HUES48 (cell line): ENCODE measurements around the gene ARID3C.

Experiments
- H3K27ac ChIP-seq: one replicate; pipeline ENCODE4 v1.7.0; 2013; ENCODE audit warnings: low read depth, low read length, inconsistent platforms
- H3K27me3 ChIP-seq: 2 replicates; pipeline ENCODE4 v1.6.1; 2013; ENCODE audit warnings: mild to moderate bottlenecking, low read length; ENCODE audit not compliant: control insufficient read depth, insufficient read depth
- H3K36me3 ChIP-seq: 2 replicates; pipeline ENCODE4 v1.6.1; 2013; ENCODE audit warnings: low read length; ENCODE audit not compliant: control insufficient read depth, insufficient read depth
- H3K4me1 ChIP-seq: 2 replicates; pipeline ENCODE4 v1.6.1; 2013; ENCODE audit warnings: mild to moderate bottlenecking, low read length; ENCODE audit not compliant: control insufficient read depth, insufficient read depth
- H3K4me3 ChIP-seq: 2 replicates; pipeline ENCODE4 v1.5.1; 2013; ENCODE audit warnings: mild to moderate bottlenecking, low read depth, low read length
- H3K9ac ChIP-seq: 2 replicates; pipeline ENCODE4 v1.6.1; 2013; ENCODE audit warnings: mild to moderate bottlenecking, low read depth, low read length, moderate library complexity
- H3K9me3 ChIP-seq: 2 replicates; pipeline ENCODE4 v1.6.1; 2013; ENCODE audit warnings: low read length; ENCODE audit not compliant: control insufficient read depth, insufficient read depth

The ARID3C gene

DNA sequence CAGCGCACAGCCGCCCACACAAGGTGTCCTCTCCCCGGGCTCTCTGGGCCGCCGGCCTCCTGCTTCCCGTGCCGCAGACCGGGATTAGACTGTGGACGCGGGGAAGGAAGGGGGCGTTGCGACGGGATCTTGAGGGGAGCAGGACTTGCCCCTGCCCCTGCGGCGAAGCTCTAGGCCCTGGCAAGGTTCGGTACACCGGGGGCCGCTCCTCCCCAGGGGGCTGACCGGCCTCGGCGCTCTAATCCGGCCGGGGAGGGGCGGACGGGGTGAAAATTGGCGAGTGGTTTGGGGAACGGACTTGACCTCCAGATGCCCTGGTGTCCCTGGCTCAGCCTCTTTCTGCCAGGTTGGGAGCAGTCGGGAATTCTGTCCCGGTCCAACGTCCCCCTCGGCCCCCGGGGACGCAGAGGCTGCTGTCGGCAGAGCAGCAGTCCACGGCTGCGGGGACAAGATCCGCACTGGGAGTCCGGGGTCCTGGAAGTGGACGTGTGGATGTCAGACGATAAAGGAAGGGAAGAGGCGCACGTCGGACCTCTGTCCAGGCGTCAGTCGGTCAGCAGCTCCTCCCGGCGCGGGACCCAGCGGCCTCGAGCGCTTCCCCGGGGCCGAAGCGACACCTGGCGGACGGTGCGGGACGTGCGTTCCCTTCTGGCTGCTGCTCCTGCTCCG is 37.5 kb downstream of the ARID3C start:
- no peak overlapping the region for H3K9ac ChIP-seq
- H3K4me3 ChIP-seq: peak overlapping the region; percentile 63
- peaks cover 12% of the 10 kb centered on the region for H3K4me1 ChIP-seq
- no peak overlapping the region for H3K27ac ChIP-seq
- H3K27me3 ChIP-seq: peaks cover 89% of the 10 kb centered on the region
- H3K36me3 ChIP-seq: no peaks in the 10 kb centered on the region
- H3K9me3 ChIP-seq: no peaks in the 10 kb centered on the region

DNA sequence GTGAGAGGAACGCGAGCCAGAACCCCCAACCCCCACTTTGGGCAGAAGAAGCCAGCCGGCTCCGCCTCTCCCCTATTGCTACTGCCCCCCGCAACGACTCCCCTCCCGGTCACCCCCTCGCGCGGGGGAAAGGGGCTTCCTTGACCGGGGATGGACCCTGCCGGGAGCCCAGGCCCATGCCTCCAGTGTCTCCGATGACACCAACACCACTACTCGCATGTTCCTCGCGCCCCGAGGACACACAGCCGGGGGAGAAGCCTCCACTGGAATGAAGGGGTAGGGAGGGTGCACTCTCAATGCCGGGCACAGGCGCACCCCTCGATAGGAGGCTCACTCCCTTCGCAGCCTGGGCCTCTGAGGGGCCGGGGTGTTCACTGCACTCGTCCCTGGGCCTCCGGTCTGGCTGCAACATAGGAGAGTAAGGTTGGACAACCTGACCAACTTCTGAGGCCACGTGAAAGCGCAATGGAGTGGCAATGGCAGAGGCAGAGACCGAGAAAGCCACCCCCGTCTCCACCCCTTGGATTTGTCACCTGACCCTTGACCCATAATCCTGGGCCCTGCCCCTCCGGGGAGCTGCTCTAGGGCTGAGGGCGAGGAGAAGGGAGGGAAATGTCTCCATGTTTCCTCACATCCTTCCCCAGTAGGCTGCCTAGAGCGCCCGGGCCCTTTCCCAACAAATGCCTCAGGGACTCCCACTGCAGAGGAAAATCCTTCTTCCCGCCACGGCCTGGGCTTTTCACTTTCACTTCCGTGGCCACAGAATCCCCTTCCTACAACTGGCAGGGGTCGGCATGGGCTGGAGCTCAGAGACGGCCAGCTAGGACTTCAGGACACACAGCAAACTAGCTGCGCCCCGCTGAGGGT is 38.3 kb downstream of the ARID3C start:
- Histone ChIP-seq H3K27me3 (peaks cover 97% of the 10 kb centered on the region), H3K9ac (no peak overlapping the region), H3K9me3 (no peaks in the 10 kb centered on the region), H3K27ac (no peak overlapping the region), H3K36me3 (no peaks in the 10 kb centered on the region), H3K4me3 (peak overlapping the region; percentile 63), H3K4me1 (peaks cover 20% of the 10 kb centered on the region)

DNA sequence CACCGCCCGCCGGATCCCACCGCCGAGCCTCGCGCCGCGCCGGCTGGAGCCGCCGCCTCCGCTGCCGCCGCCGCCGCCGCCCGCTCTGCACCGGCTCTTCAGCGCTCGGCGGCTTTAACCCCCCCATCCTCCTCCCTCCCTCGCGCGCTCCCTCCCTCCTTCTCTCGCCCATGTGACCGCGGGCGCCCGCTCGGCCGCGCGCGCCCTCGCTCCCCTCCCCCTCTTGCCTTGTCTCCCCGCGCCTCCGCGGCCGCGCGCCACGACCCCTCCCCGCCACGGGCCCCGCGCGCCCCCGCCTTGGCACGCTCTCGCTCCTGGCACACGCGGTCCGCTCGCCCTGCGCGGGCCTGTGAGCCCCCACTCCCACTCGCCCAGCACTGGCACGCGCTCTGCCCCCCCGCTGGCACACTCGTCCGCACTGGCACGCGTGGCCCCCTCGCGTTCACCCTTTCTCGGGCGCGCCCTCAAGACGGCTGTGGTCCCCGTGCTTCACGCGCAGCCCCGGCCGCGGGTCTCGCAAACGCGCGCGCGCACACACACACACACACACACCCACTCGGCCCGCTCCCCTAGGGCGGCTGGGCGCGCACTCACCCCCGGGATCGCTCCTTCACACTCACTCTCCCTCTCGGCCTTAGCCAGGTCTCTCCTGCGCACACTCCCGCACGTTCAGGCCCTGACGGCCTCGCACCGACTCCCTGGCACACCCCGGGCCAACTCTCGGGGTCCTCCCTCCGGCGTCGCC is 39.1 kb downstream of the ARID3C start, which contains the start of gene CNTFR:
Gene CNTFR, minus strand, starts transcription at position 89 of the 745 bp plus-strand sequence. CDS start 20,743 bp downstream, outside the sequence.
- H3K9ac ChIP-seq: no peak within 1 kb of the TSS
- peaks cover 26% of the 10 kb centered on the region for H3K4me1 ChIP-seq
- no peak within 1 kb of the TSS for H3K27ac ChIP-seq
- H3K36me3 ChIP-seq: no peaks in the 10 kb centered on the region
- H3K9me3 ChIP-seq: no peaks in the 10 kb centered on the region
- H3K4me3 ChIP-seq: peak within 1 kb of the TSS; percentile 63
- H3K27me3 ChIP-seq: peaks cover 100% of the 10 kb centered on the region

DNA sequence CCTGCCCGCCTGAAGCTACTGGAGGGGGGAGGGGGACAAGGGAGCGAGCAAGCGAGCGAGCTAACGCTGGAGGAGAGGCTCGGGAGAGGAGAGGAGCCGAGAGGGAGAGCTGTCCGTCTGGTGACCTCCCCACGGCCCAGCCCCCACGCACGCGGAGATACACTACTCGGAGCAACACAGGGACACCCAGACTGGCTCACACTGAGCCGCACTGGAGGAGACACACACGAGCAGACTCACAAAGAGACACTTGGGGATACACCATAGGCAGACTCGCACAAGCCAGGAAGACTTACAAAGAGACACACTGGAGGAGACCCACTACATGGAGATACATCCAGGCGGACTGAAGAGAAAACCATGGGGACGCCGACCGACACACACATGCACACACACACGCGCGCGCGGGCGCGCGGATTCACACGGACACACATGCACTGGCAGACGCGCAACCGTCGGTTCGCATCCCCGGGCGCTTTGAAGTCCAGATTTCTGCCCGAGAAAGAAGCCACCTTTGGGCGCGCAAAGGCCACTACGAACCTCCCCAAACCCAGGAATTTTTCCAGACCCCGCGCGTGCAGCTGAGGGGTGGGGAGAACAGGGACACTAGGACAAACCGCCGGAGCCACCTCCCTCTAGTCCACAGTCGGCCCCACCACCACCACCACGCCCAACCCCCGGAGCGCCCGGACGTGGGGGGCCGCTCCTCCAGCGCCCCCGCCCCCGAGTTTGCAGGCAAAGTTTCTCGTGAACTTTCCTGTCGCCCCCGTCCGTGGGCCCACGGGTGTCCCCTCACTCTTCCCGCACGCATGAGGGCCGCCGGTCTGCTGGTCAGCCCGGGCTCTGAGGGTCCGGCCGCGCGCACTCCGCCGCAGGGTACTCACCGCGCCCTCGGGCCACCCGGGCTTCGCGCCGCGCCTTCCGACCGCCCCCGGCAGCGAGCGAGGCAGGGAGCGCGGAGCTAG is 39.9 kb downstream of the ARID3C start:
- Histone ChIP-seq H3K4me3 (peak overlapping the region; percentile 63), H3K36me3 (no peaks in the 10 kb centered on the region), H3K27ac (no peak overlapping the region), H3K9me3 (no peaks in the 10 kb centered on the region), H3K9ac (no peak overlapping the region), H3K27me3 (peaks cover 100% of the 10 kb centered on the region), H3K4me1 (peaks cover 26% of the 10 kb centered on the region)

DNA sequence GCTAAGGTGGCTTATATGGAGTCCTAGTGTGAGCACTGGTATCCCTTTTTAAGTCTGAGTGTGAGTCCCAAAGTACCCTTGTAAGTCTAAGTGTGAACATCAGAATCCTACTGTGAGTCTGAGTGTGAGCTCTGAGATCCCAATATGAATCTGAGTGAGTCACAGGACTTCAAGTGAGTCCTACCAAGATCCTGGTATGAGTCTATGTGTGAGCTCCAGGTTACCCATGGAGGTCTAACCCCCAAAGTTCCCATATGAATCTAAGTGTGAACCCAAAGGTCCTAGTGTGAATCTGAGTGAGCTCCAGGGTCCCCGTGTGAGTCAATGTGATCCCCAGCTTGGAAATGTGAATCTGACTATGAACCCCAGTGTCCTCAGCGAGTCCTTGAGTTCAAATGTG is 41.6 kb downstream of the ARID3C start:
- no peaks in the 10 kb centered on the region for H3K9me3 ChIP-seq
- H3K36me3 ChIP-seq: no peaks in the 10 kb centered on the region
- H3K4me3 ChIP-seq: no peak overlapping the region
- peaks cover 22% of the 10 kb centered on the region for H3K4me1 ChIP-seq
- H3K27me3 ChIP-seq: peaks cover 100% of the 10 kb centered on the region
- no peak overlapping the region for H3K27ac ChIP-seq
- H3K9ac ChIP-seq: no peak overlapping the region

DNA sequence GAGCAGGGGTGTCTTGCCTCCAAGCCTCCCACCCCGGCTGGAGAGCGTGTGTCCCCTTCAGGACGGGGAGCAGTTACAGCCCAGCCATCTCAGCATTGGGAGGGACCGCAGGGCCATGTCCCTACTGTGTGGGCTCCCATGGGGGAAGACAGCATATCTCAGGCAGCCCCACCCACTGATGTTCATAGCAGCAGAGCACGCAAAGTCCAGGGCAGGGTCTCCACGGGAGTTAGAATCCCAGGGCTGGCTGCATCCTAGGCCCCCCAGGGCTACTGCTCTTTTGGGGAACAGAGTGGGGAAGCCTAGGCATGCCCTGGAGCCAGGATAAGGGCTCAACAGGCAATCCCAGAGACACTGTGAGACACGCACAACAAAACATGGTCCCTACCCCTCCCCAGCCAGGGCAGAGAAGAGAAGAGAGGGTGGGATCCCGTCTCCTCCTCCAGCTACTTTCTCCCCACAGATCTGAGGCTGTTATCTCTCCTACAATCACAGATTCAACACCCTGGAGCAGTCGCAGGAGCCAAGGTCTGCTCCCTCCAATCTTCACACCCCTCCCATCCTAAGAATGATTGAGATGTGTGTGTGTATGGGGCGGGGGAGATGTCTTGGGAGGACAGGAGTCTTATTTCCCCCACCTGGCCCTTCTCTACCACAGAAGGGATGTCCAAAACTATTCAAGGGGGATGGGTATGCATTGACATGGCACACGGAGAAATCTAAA is 42.8 kb downstream of the ARID3C start:
- H3K4me1 ChIP-seq: peaks cover 19% of the 10 kb centered on the region
- no peak overlapping the region for H3K4me3 ChIP-seq
- H3K27ac ChIP-seq: no peak overlapping the region
- H3K9me3 ChIP-seq: no peaks in the 10 kb centered on the region
- no peaks in the 10 kb centered on the region for H3K36me3 ChIP-seq
- H3K27me3 ChIP-seq: peaks cover 98% of the 10 kb centered on the region
- no peak overlapping the region for H3K9ac ChIP-seq

DNA sequence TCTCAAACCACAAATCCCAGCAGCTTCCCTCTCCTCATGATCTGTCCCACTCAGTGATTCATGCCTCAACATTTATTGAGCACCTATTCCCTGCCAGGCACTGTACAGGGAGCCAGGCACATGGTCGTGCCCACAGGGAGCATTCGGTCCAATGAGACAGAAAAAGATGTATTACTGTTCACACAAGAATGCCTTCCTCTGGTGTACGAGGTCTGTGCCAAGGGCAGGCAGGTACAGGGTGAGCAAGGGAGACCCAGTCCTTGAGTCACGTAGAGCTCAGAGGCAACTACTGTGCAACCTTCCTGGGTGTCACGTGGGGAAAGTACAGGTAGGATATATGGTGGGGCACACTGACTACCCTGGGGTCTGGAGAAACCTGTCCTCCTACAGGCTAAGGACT is 43.9 kb downstream of the ARID3C start:
- H3K4me3 ChIP-seq: no peak overlapping the region
- peaks cover 98% of the 10 kb centered on the region for H3K27me3 ChIP-seq
- no peak overlapping the region for H3K27ac ChIP-seq
- peaks cover 24% of the 10 kb centered on the region for H3K4me1 ChIP-seq
- no peaks in the 10 kb centered on the region for H3K36me3 ChIP-seq
- no peaks in the 10 kb centered on the region for H3K9me3 ChIP-seq
- no peak overlapping the region for H3K9ac ChIP-seq

DNA sequence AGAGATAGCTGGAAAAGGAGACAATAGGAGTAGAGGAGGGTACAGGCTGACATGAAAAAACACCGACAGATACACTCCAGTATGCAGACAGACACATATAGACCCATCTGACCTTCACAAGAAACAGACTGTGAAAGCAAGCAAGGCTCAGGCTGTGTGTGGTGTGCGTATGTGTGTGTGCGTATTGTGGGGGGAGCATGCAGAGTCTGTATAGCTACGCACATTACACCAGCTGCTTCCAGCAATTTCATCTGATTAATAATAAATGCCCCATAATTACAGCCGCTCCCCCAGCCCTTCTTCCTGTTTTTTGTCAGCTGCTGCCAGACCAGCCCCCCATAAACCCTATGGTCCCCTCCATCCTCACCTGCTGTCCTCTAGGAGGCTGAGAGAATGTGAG is 46.1 kb downstream of the ARID3C start:
- H3K27ac ChIP-seq: no peak overlapping the region
- no peaks in the 10 kb centered on the region for H3K9me3 ChIP-seq
- H3K4me3 ChIP-seq: no peak overlapping the region
- H3K36me3 ChIP-seq: no peaks in the 10 kb centered on the region
- H3K4me1 ChIP-seq: peaks cover 37% of the 10 kb centered on the region
- peaks cover 98% of the 10 kb centered on the region for H3K27me3 ChIP-seq
- H3K9ac ChIP-seq: no peak overlapping the region

DNA sequence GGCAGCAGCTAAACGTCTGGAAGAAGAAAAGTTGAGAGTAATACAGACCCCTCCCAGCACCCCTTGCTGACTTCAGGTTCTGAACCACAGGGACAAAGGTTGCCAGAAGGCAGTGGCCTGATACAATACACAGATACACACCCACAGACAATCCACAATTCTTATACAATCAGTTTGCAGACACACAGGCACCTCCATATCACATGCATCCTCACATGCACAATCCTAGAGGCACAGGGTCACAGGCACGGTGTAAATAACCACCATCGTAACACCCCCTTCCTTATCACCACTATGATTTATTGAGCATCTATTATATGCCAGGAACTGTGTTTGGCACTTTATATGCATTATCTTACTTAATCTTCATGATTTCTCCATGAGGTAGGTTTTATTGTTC is 47.5 kb downstream of the ARID3C start:
- peaks cover 42% of the 10 kb centered on the region for H3K4me1 ChIP-seq
- H3K9me3 ChIP-seq: no peaks in the 10 kb centered on the region
- no peaks in the 10 kb centered on the region for H3K36me3 ChIP-seq
- H3K4me3 ChIP-seq: no peak overlapping the region
- H3K9ac ChIP-seq: no peak overlapping the region
- no peak overlapping the region for H3K27ac ChIP-seq
- H3K27me3 ChIP-seq: peaks cover 96% of the 10 kb centered on the region

DNA sequence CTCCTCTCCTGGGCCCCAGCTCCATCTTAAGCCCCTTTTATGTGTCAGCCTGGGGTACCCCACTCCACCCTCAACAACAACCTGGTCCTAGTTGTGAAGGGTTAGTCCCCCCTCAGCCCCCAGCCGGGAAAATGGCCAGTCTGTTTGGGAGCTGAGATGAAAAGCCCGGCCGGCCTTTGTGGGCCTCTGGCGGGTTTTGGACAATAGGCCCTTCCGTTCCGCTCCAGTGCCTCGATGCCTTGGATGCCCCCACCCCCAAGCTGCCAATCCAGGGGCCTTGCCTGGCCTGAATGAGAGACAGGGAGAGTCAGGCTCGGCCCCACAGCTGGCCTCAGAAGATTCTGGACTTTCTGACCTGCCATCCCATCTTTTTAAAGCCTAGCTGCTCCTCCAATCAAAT is 48.5 kb downstream of the ARID3C start:
- Histone ChIP-seq H3K4me3 (no peak overlapping the region), H3K4me1 (peaks cover 35% of the 10 kb centered on the region), H3K9ac (no peak overlapping the region), H3K36me3 (no peaks in the 10 kb centered on the region), H3K9me3 (no peaks in the 10 kb centered on the region), H3K27ac (peak overlapping the region; percentile 48), H3K27me3 (peaks cover 95% of the 10 kb centered on the region)
